Heart left ventricle (tissue), 16 donors: Measurements from ENCODE around the gene NMRK2. TPM values are rescaled to one million over a fixed set of nuclear protein-coding genes. Genes with fewer than 3 reads are reported as not detected.
"Not testable (repeated sequence)": the region's sequence is repeated elsewhere in the genome, so short reads cannot be mapped to it uniquely, and the experiment has no call there.

ENCODE experiments used
- ATAC-seq, 4 donors: fragments of 200-7000 bp; cut with Tn5 transposase; one replicate each; pipeline ENCODE4 v1.9.1; 2020 to 2022; ENCODE audit warnings: moderate library complexity in 4 of 4, mild to moderate bottlenecking in 3 of 4, moderate number of reproducible peaks in 1 of 4
- DNase-seq, 5 donors: peaks; one replicate each; pipeline ENCODE4 v3.0.0-alpha.2; 2020
- H3K27ac ChIP-seq, 12 donors: fragments of 200-600 bp; sonication (generic) in 4 of 12; one replicate each; pipeline versions ENCODE4 v1.5.0 to v1.8.0; 2016 to 2022; ENCODE audit warnings: mild to moderate bottlenecking in 2 of 12
- H3K27me3 ChIP-seq, 9 donors: fragments of 200-600 bp; sonication (generic) in 2 of 9; one replicate each; pipeline versions ENCODE4 v1.5.1 to v1.8.0; 2016 to 2022; ENCODE audit warnings: mild to moderate bottlenecking in 3 of 9
- H3K36me3 ChIP-seq, 9 donors: fragments of 200-600 bp; sonication (generic) in 2 of 9; one replicate each; pipeline versions ENCODE4 v1.5.0 to v1.8.0; 2018 to 2022; ENCODE audit warnings: mild to moderate bottlenecking in 2 of 9
- H3K4me1 ChIP-seq, 12 donors: fragments of 200-600 bp; sonication (generic) in 4 of 12; one replicate each; pipeline versions ENCODE4 v1.5.0 to v1.8.0; 2016 to 2022; ENCODE audit warnings: mild to moderate bottlenecking in 3 of 12
- H3K4me3 ChIP-seq, 12 donors: fragments of 200-600 bp; sonication (generic) in 4 of 12; one replicate each; pipeline versions ENCODE4 v1.5.0 to v1.8.0; 2017 to 2022; ENCODE audit warnings: mild to moderate bottlenecking in 9 of 12, moderate library complexity in 4 of 12
- H3K9me3 ChIP-seq, 12 donors: fragments of 200-600 bp; sonication (generic) in 4 of 12; one replicate each; pipeline versions ENCODE4 v1.5.0 to v1.8.0; 2016 to 2022; ENCODE audit warnings: mild to moderate bottlenecking in 1 of 12
- POLR2A ChIP-seq, 2 donors: fragments of 450-650 bp; IDR thresholded peaks; one replicate each; pipeline ENCODE4 v1.6.1; 2017; ENCODE audit warnings: antibody characterized with exemption in 2 of 2, mild to moderate bottlenecking in 2 of 2, moderate library complexity in 2 of 2
- WGBS, 4 donors: extraction: QIAGEN DNeasy Blood & Tissue Kit in 2 of 4; methylation state at CpG; one replicate each; pipeline versions ENCODE4 v1.1.5 to v1.1.7; 2013 to 2018; 5-methylcytosine and 5-hydroxymethylcytosine counted together
- intact Hi-C, 10 donors: fragments of 100-400 bp; cut with DNase I; formaldehyde crosslinking; loops; one replicate each; pipeline versions ENCODE4 v1.11.1 to v1.14.2; 2022
- long read RNA-seq, 3 donors: library from polyadenylated mRNA; unstranded; transcript quantifications; one replicate each; pipeline ENCODE4 v2.0.0, GENCODE V29; 2020 to 2021
- polyA plus RNA-seq, 2 donors: library from polyadenylated mRNA; stranded (reverse); fragments of 200-250 nt; gene quantifications; one replicate each; pipeline ENCODE4 v1.2.3, GENCODE V29; 2013
- total RNA-seq, 9 donors: library from RNA; depleted of rRNA in 2 of 9; stranded (reverse); fragments of >200 nt in 2 of 9; fragmentation: NEBNext Ultra II Directional in 3 of 9; extraction: Animal tissue kit (Norgen Biotek cat#: 25700) in 3 of 9; gene quantifications; one replicate each; pipeline versions ENCODE4 v1.1.0 to v1.2.4, GENCODE V29; 2016 to 2023
- TF ChIP-seq, protein P1 (sequence below), 12 donors: fragments of 200-600 bp; sonication (generic) in 4 of 12; IDR thresholded peaks; one replicate each; pipeline versions ENCODE4 v1.5.0 to v1.8.0; 2018 to 2022; ENCODE audit warnings: antibody characterized with exemption in 12 of 12, mild to moderate bottlenecking in 5 of 12
- donor health status: ischemic (EF 13 %, LVEDD 7.1; RV severe dilation, severe dysfunction).
- donor health status: healthy with polysubstance abuse.
- donor health status: DM: no; HTN: yes; CAD: no.
- donor health status: DM: no; HTN: no; CAD: no.
- donor health status: ischemic (EF 25% LVEDD 6.9; RV normal size, moderate dysfunction).
- donor health status: ischemic (EF 25% LVEDD 5.7; RV mildly dilated, moderate dysfunction).
- donor health status: healthy.
- donor health status: DM: yes; HTN: yes; CAD: no.
- donor health status: ischemic (EF 35%, LVEDD 5.7; RV mildly dilated, moderate dysfunction).
- donor health status: nonischemic (EF 11% LVEDD 7.7; RV severe dilation, severe dysfunction).
- donor health status: DM: yes; HTN: yes; CAD: no.
- donor health status: PGD.
- donor health status: ischemic (EF 29% LVEDD 5.4; RV normal size, mild dysfunction).
- donor health status: nonischemic (EF 23%, LVEDD 6.1; RV moderate dilation, normal function).

The NMRK2 gene, protein sequence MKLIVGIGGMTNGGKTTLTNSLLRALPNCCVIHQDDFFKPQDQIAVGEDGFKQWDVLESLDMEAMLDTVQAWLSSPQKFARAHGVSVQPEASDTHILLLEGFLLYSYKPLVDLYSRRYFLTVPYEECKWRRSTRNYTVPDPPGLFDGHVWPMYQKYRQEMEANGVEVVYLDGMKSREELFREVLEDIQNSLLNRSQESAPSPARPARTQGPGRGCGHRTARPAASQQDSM
- total RNA-seq, result 1,000 to 10,000 TPM in 3 of 9 donors, 100 to 1,000 TPM in 6; 347 to 2,001 (median 606) TPM
- polyA plus RNA-seq, result 1,000 to 10,000 TPM in 1 of 2 donors, 100 to 1,000 TPM in 1; 649 to 1,244 TPM
- long read RNA-seq, donor 1, partial matches to known transcripts, result 250 of 303 reads
- long read RNA-seq, donor 1, other reads (novel, unspliced or antisense), result 52 of 303 reads
- long read RNA-seq, donor 2, transcript NMRK2-202 (7 exons, 869 nt), result major isoform, 18 of 1,475 reads
- long read RNA-seq, donor 2, partial matches to known transcripts, result 1,284 of 1,475 reads
- long read RNA-seq, donor 2, other reads (novel, unspliced or antisense), result 172 of 1,475 reads
- long read RNA-seq, donor 3, transcript NMRK2-202 (7 exons, 869 nt), result major isoform, 8 of 398 reads
- long read RNA-seq, donor 3, partial matches to known transcripts, result 341 of 398 reads
- long read RNA-seq, donor 3, other reads (novel, unspliced or antisense), result 49 of 398 reads

- intact Hi-C loops, result loop anchor here in 3 of 10 donors (2.0 to 5.0 kb wide), 2 partner anchors 34 to 36 kb away; no protein-coding TSS in a partner anchor
- peak within 1 kb of the TSS; percentile 64 to 98 (median 90) for H3K27ac ChIP-seq
- H3K4me3 ChIP-seq, result peak within 1 kb of the TSS; percentile 32 to 81 (median 56)
- H3K9me3 ChIP-seq, result no peaks in the 10 kb centered on the region
- peaks cover 0 to 24% (median 3%) of the 10 kb centered on the region in 12 donors for H3K4me1 ChIP-seq
- WGBS, 4 donors, result 1 to 2% (median 1%) methylated on average over 29 to 51 of the region's 51 CpGs
- ATAC-seq (peak; percentile 57 to 81 (median 73)), DNase-seq (peak; percentile 69 to 89 (median 76))
- TF ChIP-seq POLR2A (IDR thresholded peaks at IDR 0.05), result peak in 1 of 2 donors; percentile 80
- TF ChIP-seq, protein P1, sequence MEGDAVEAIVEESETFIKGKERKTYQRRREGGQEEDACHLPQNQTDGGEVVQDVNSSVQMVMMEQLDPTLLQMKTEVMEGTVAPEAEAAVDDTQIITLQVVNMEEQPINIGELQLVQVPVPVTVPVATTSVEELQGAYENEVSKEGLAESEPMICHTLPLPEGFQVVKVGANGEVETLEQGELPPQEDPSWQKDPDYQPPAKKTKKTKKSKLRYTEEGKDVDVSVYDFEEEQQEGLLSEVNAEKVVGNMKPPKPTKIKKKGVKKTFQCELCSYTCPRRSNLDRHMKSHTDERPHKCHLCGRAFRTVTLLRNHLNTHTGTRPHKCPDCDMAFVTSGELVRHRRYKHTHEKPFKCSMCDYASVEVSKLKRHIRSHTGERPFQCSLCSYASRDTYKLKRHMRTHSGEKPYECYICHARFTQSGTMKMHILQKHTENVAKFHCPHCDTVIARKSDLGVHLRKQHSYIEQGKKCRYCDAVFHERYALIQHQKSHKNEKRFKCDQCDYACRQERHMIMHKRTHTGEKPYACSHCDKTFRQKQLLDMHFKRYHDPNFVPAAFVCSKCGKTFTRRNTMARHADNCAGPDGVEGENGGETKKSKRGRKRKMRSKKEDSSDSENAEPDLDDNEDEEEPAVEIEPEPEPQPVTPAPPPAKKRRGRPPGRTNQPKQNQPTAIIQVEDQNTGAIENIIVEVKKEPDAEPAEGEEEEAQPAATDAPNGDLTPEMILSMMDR (IDR thresholded peaks at IDR 0.05), result no peak
- no peaks in the 10 kb centered on the region for H3K36me3 ChIP-seq
- H3K27me3 ChIP-seq, result peaks cover 0 to 25% (median 0%) of the 10 kb centered on the region in 9 donors
Measured at GRCh38 chr19:3932931-3933810, at the start of gene NMRK2. NMRK2 (plus strand) TSS chr19:3933069; CDS start chr19:3933672, 603 bp downstream.

- DNase-seq (no peak), ATAC-seq (no peak)
- intact Hi-C loops, result no loop called here
- Histone ChIP-seq H3K4me1 (no peaks in the 10 kb centered on the region), H3K36me3 (no peaks in the 10 kb centered on the region), H3K9me3 (no peaks in the 10 kb centered on the region), H3K27me3 (peaks cover 0 to 5% (median 0%) of the 10 kb centered on the region in 9 donors), H3K4me3 (no peak overlapping the region), H3K27ac (no peak overlapping the region)
- WGBS, 4 donors, result 83 to 88% (median 84%) methylated on average over 8 to 17 of the region's 17 CpGs
- no peak for TF ChIP-seq POLR2A (IDR thresholded peaks at IDR 0.05)
- TF ChIP-seq, protein P1 (IDR thresholded peaks at IDR 0.05), result no peak
Measured at GRCh38 chr19:3890591-3890990, 42.3 kb upstream of the NMRK2 start.

DNA sequence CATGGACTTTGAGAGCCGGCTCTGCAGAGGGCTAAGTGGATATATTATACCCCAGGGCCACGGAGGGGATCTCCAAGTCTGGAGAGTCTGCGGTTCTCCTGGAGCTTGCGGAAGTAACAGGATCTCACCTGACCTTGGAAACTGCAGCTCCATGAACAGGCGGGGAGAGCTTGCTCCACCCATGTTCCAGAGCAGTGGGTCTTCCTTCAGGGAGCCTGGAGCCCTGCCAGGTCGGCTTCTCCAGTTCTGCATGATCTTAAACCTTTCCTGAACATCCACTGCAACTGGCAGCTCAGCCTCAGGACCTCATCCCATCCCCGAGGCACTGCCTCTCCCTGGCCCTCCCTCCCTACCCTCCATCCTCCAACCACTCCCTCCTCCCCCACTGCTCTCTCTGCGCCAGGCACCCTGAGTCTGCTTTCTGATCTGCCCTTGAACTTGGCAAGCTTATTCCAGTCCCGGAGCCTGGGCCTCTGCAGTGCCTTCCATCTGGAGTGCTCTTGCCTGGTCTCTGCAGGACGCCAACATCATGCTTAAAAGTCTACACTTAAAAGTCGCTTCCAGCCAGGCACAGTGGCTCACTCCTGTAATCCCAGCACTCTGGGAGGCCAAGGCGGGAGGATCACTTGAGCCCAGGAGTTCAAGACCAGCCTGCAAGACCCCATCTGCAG, 39.2 kb upstream of the NMRK2 start:
- H3K4me1 ChIP-seq, result no peaks in the 10 kb centered on the region
- H3K4me3 ChIP-seq, result no peak overlapping the region
- intact Hi-C loops, result no loop called here
- H3K27ac ChIP-seq, result no peak overlapping the region
- no peak for TF ChIP-seq POLR2A (IDR thresholded peaks at IDR 0.05)
- TF ChIP-seq, protein P1 (IDR thresholded peaks at IDR 0.05), result no peak
- peak in 3 of 4 donors; percentile 67 to 83 (median 74) for ATAC-seq
- H3K36me3 ChIP-seq, result no peaks in the 10 kb centered on the region
- H3K9me3 ChIP-seq, result peaks cover 0 to 8% (median 2%) of the 10 kb centered on the region in 12 donors
- WGBS, 4 donors, result 59 to 64% (median 61%) methylated on average over 12 of the region's 12 CpGs
- DNase-seq, result peak in 2 of 5 donors; percentile 39 to 51
- H3K27me3 ChIP-seq, result no peaks in the 10 kb centered on the region

GRCh38 chr19:3894959-3895358, 37.9 kb upstream of the NMRK2 start:
- H3K9me3 ChIP-seq, result peaks cover 0 to 11% (median 3%) of the 10 kb centered on the region in 12 donors
- H3K27me3 ChIP-seq, DNase-seq, H3K4me3 ChIP-seq, H3K36me3 ChIP-seq, intact Hi-C loops, H3K4me1 ChIP-seq, ATAC-seq, H3K27ac ChIP-seq: not testable (repeated sequence)
- 85 to 91% (median 88%) methylated on average over 5 of the region's 5 CpGs for WGBS, 4 donors
